ENCODE results near the gene CEL. TPM values are rescaled to one million over a fixed set of nuclear protein-coding genes. Genes with fewer than 3 reads are reported as not detected.

Gene CEL
- total and polyA plus RNA-seq, 2 donors (not counting 3 experiments of a cell fraction or from before 2014, with no cell fraction given): 0.92 to 1.1 TPM

DNA sequence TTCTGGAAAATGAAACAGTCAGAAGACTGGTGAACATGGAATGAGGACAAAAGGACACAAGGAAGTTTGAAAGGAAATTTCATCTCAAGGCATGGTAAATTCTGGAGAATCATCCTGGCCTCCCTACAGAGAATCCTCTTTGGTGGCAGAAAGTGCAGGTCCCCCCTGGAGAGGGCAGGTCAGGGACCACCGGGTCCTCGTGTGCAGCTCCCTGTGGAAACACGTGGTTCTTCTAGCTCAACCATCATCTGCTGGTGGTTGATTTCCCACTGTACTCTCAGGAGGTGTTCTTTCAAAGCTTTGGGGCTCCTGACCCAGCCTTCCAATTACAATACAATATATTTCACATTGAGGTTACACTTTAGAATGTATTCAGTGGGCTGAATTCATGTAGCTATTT lies 33.6 kb upstream of the CEL start:
- Histone ChIP-seq H3K9ac (replicated peaks; ENCODE audit: extremely low read depth, insufficient read depth, low read length) (no peak overlapping the region), H3K9me3 (replicated peaks; ENCODE audit: control insufficient read depth, insufficient read depth, low read length) (no peaks in the 10 kb centered on the region), H3K4me3 (replicated peaks in 1 of 3; ENCODE audit: insufficient read depth in 1 of 3, low read depth in 1 of 3, low read length in 3 of 3) (no peak overlapping the region), H3K27me3 (ENCODE audit: control insufficient read depth in 2 of 2, insufficient read depth in 2 of 2, low read length in 2 of 2) (no peaks in the 10 kb centered on the region), H3K4me1 (ENCODE audit: control insufficient read depth, extremely low read depth, insufficient read depth, low read length) (peaks cover 8% of the 10 kb centered on the region), H4K20me1 (replicated peaks; ENCODE audit: control insufficient read depth, extremely low read depth, insufficient read depth, low read length) (no peaks in the 10 kb centered on the region), H3K9me1 (replicated peaks; ENCODE audit: control insufficient read depth, extremely low read depth, insufficient read depth, low read length) (no peaks in the 10 kb centered on the region), H3K36me3 (ENCODE audit: control insufficient read depth in 2 of 2, extremely low read depth in 1 of 2, insufficient read depth in 2 of 2, low read length in 2 of 2) (no peaks in the 10 kb centered on the region), H2AFZ (ENCODE audit: low read depth, low read length) (no peak overlapping the region), H3K79me2 (ENCODE audit: control insufficient read depth, insufficient read depth, low read length) (peaks cover 24% of the 10 kb centered on the region), H3K27ac (ENCODE audit: insufficient read depth, low read depth, low read length) (no peak overlapping the region), H3K4me2 (ENCODE audit: insufficient read depth, low read length) (no peak overlapping the region)
- no TSS peak for BruUV-seq (replicated peaks)
- FAIRE-seq (no peak), DNase-seq (ENCODE audit: low read depth, low spot score) (no peak)
- intact Hi-C loops (cut with micrococcal nuclease) (no loop called here), dilution Hi-C loops (cut with MboI; ENCODE audit: extremely low pct_ligation_motif_present, low sequenced_read_pairs) (no loop called here)
- POLR2A ChIA-PET: no interaction called here
- TF ChIP-seq GATA2 (IDR thresholded peaks at IDR 0.05; ENCODE audit: insufficient read depth, insufficient read length, low read depth, low read length): no peak
- TF ChIP-seq MYC (IDR thresholded peaks at IDR 0.05; ENCODE audit: low read depth, low read length): no peak
- TF ChIP-seq, protein P1, sequence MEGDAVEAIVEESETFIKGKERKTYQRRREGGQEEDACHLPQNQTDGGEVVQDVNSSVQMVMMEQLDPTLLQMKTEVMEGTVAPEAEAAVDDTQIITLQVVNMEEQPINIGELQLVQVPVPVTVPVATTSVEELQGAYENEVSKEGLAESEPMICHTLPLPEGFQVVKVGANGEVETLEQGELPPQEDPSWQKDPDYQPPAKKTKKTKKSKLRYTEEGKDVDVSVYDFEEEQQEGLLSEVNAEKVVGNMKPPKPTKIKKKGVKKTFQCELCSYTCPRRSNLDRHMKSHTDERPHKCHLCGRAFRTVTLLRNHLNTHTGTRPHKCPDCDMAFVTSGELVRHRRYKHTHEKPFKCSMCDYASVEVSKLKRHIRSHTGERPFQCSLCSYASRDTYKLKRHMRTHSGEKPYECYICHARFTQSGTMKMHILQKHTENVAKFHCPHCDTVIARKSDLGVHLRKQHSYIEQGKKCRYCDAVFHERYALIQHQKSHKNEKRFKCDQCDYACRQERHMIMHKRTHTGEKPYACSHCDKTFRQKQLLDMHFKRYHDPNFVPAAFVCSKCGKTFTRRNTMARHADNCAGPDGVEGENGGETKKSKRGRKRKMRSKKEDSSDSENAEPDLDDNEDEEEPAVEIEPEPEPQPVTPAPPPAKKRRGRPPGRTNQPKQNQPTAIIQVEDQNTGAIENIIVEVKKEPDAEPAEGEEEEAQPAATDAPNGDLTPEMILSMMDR (IDR thresholded peaks at IDR 0.05; ENCODE audit: extremely low read depth in 1 of 2, insufficient read depth in 1 of 2, low read depth in 1 of 2, low read length in 2 of 2): no peak
- TF ChIP-seq POLR2A (IDR thresholded peaks at IDR 0.05; ENCODE audit: low read depth, low read length): no peak
- TF ChIP-seq POLR2AphosphoS5 (IDR thresholded peaks at IDR 0.05; ENCODE audit: insufficient read depth, low read depth, low read length): no peak
- CTCF ChIA-PET: interaction anchor here (1.5 to 2.6 kb wide), 2 partner anchors 13 to 116 kb away, joined by 4 to 8 read pairs; no protein-coding TSS in a partner anchor

DNA sequence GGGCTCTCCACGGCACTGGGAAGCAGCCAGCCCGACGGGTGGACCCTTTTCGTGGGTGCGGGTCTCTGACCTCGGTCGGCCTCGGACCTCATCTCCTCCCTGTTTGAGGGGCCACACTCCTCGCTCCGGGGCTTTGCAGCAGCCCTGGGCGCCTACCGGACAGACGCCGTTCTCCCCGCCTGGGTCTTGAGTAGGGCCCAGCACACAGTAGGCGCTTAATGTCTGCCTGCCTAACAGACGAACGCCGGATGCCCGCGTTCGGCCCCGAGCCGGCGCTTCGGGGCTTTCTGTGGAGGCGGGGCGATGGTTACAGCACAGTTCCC lies 31.8 kb upstream of the CEL start:
- Histone ChIP-seq H3K4me1 (ENCODE audit: control insufficient read depth, extremely low read depth, insufficient read depth, low read length) (peaks cover 8% of the 10 kb centered on the region), H3K27ac (ENCODE audit: insufficient read depth, low read depth, low read length) (peak overlapping the region; percentile 64), H3K9me1 (replicated peaks; ENCODE audit: control insufficient read depth, extremely low read depth, insufficient read depth, low read length) (no peaks in the 10 kb centered on the region), H3K4me3 (replicated peaks in 1 of 3; ENCODE audit: insufficient read depth in 1 of 3, low read depth in 1 of 3, low read length in 3 of 3) (peak overlapping the region; percentile 85 to 93 (median 92)), H3K36me3 (ENCODE audit: control insufficient read depth in 2 of 2, extremely low read depth in 1 of 2, insufficient read depth in 2 of 2, low read length in 2 of 2) (peaks cover 0 to 2% of the 10 kb centered on the region in 2 experiments), H4K20me1 (replicated peaks; ENCODE audit: control insufficient read depth, extremely low read depth, insufficient read depth, low read length) (no peaks in the 10 kb centered on the region), H3K27me3 (ENCODE audit: control insufficient read depth in 2 of 2, insufficient read depth in 2 of 2, low read length in 2 of 2) (no peaks in the 10 kb centered on the region), H3K79me2 (ENCODE audit: control insufficient read depth, insufficient read depth, low read length) (peaks cover 42% of the 10 kb centered on the region), H2AFZ (ENCODE audit: low read depth, low read length) (peak overlapping the region; percentile 68), H3K9me3 (replicated peaks; ENCODE audit: control insufficient read depth, insufficient read depth, low read length) (no peaks in the 10 kb centered on the region), H3K9ac (replicated peaks; ENCODE audit: extremely low read depth, insufficient read depth, low read length) (peak overlapping the region; percentile 94), H3K4me2 (ENCODE audit: insufficient read depth, low read length) (peak overlapping the region; percentile 33)
- ChIA-PET POLR2A (interaction anchor here (0.6 to 1.2 kb wide), 4 partner anchors 12 to 209 kb away, joined by 3 to 5 read pairs (median 4); partner anchors contain the start of gene TSC1), CTCF (interaction anchor here (1.0 to 2.2 kb wide), 9 partner anchors 8 to 156 kb away, joined by 3 to 34 read pairs (median 4); partner anchors contain the start of gene GFI1B)
- DNase-seq (ENCODE audit: low read depth, low spot score): peak; percentile 5
- TSS peak; percentile 95 for BruUV-seq (replicated peaks)
- dilution Hi-C loops (cut with MboI; ENCODE audit: extremely low pct_ligation_motif_present, low sequenced_read_pairs): no loop called here
- FAIRE-seq: no peak
- TF ChIP-seq, protein P1 (IDR thresholded peaks at IDR 0.05; ENCODE audit: extremely low read depth in 1 of 2, insufficient read depth in 1 of 2, low read depth in 1 of 2, low read length in 2 of 2): no peak
- TF ChIP-seq FOS (IDR thresholded peaks at IDR 0.05; ENCODE audit: borderline replicate concordance, insufficient read depth, low read length): no peak
- TF ChIP-seq, protein P2, sequence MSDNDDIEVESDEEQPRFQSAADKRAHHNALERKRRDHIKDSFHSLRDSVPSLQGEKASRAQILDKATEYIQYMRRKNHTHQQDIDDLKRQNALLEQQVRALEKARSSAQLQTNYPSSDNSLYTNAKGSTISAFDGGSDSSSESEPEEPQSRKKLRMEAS (IDR thresholded peaks at IDR 0.05; ENCODE audit: insufficient read depth, insufficient read length): no peak
- TF ChIP-seq GATA2 (IDR thresholded peaks at IDR 0.05; ENCODE audit: insufficient read depth, insufficient read length, low read depth, low read length): no peak
- no peak for TF ChIP-seq POLR2A (IDR thresholded peaks at IDR 0.05; ENCODE audit: low read depth, low read length)
- TF ChIP-seq JUN (IDR thresholded peaks at IDR 0.05; ENCODE audit: borderline replicate concordance, insufficient read depth, insufficient read length, low read depth): no peak
- no peak for TF ChIP-seq EZH2 (IDR thresholded peaks at IDR 0.05; ENCODE audit: borderline replicate concordance, low read depth, low read length, severe bottlenecking)
- TF ChIP-seq POLR2AphosphoS5 (IDR thresholded peaks at IDR 0.05; ENCODE audit: insufficient read depth, low read depth, low read length): no peak
- no peak for TF ChIP-seq MYC (IDR thresholded peaks at IDR 0.05; ENCODE audit: low read depth, low read length)
- intact Hi-C loops (cut with micrococcal nuclease): loop anchor here (1.0 kb wide), 1 partner anchor 8 kb away; no protein-coding TSS in a partner anchor

Measured in endothelial cell of umbilical vein (primary cell).